ENCODE measurements around the gene LMTK3. TPM values are rescaled to one million over a fixed set of nuclear protein-coding genes. Genes with fewer than 3 reads are reported as not detected.

LMTK3 gene
- total and polyA plus RNA-seq, 2 of the 4 experiments (the other 2 are of a cell fraction), result 0.18 to 0.87 TPM

DNA sequence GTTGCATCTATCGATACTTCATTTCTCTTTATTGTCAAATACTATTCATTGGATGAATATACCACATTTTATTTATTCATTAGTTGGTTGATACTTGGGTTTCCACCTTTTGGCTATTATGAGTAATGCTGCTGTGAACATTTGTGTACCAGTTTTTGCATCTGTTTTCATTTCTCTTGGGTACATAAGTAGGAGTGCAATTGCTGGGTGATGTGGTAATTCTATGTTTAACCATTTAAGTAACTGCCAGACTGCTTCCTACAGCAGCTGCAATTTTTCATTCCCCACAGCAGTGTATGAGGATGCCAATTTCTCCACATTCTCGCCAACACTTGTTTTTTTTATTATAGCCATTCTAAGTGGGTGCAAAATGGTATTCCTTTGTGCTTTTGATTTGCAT, 53.6 kb downstream of the LMTK3 start:
- Histone ChIP-seq H3K4me1 (ENCODE audit: control insufficient read depth, insufficient read depth, low read length) (no peaks in the 10 kb centered on the region), H2AK5ac (ENCODE audit: low read depth, low read length) (no peak overlapping the region), H3K9ac (ENCODE audit: low read depth, low read length) (no peak overlapping the region), H2BK5ac (ENCODE audit: low read depth, low read length, poor library complexity, severe bottlenecking) (no peak overlapping the region), H3K4me3 (ENCODE audit: insufficient read depth, low read depth, low read length) (no peak overlapping the region), H3K9me3 (ENCODE audit: control insufficient read depth, insufficient read depth, low read length) (no peaks in the 10 kb centered on the region), H4K5ac (ENCODE audit: low read depth, low read length) (no peak overlapping the region), H2AFZ (replicated peaks; ENCODE audit: low read length, poor library complexity) (no peak overlapping the region), H3K27ac (ENCODE audit: insufficient read depth, low read length) (no peak overlapping the region), H3K4ac (ENCODE audit: low read depth, low read length) (no peak overlapping the region), H2BK20ac (ENCODE audit: low read depth, low read length) (no peak overlapping the region), H2AK9ac (replicated peaks; ENCODE audit: low read depth, low read length, poor library complexity) (no peak overlapping the region), H3K9me1 (ENCODE audit: insufficient read depth, low read length) (no peaks in the 10 kb centered on the region), H2BK120ac (ENCODE audit: low read depth, low read length) (no peak overlapping the region), H3K36me3 (ENCODE audit: control insufficient read depth, insufficient read depth, low read length) (peaks cover 32% of the 10 kb centered on the region), H3K27me3 (ENCODE audit: control insufficient read depth, insufficient read depth, low read length) (no peaks in the 10 kb centered on the region), H2BK15ac (ENCODE audit: low read depth, low read length) (no peak overlapping the region), H3K23ac (ENCODE audit: low read depth, low read length) (no peak overlapping the region), H3K18ac (ENCODE audit: low read depth, low read length) (no peak overlapping the region), H3K56ac (ENCODE audit: extremely low read depth, insufficient read depth, low read length) (no peak overlapping the region), H4K91ac (ENCODE audit: insufficient read depth, low read depth, low read length) (no peak overlapping the region), H4K8ac (ENCODE audit: low read depth in 2 of 2, low read length in 2 of 2) (no peak overlapping the region), H4K20me1 (ENCODE audit: insufficient read depth, low read length) (peaks cover 8% of the 10 kb centered on the region), H3K4me2 (ENCODE audit: low read depth, low read length) (no peak overlapping the region), H3K14ac (replicated peaks; ENCODE audit: low read depth, low read length) (no peak overlapping the region), H3K79me1 (ENCODE audit: low read depth in 1 of 2, low read length in 2 of 2) (peaks cover 7 to 20% of the 10 kb centered on the region in 2 experiments)
- no peak for TF ChIP-seq POLR2A (IDR thresholded peaks at IDR 0.05; ENCODE audit: low read depth, low read length)
- no peak for TF ChIP-seq RCOR1 (IDR thresholded peaks at IDR 0.05; ENCODE audit: insufficient replicate concordance, low read length)
- no peak for TF ChIP-seq FOS (IDR thresholded peaks at IDR 0.05; ENCODE audit: low read depth, low read length)
- no peak for TF ChIP-seq RAD21 (IDR thresholded peaks at IDR 0.05; ENCODE audit: low read length)
- no peak for TF ChIP-seq CEBPB (IDR thresholded peaks at IDR 0.05; ENCODE audit: low read depth, low read length)
- TF ChIP-seq RFX5 (IDR thresholded peaks at IDR 0.05; ENCODE audit: low read depth, low read length), result no peak
- DNase-seq (no peak), ATAC-seq (ENCODE audit: low read depth) (peak; percentile 48)
- intact Hi-C loops (cut with micrococcal nuclease) (no loop called here), dilution Hi-C loops (cut with HindIII; ENCODE audit: low sequenced_read_pairs, unreplicated experiment) (no loop called here), in situ Hi-C loops (cut with MboI; ENCODE audit: low sequenced_read_pairs) (no loop called here)
- POLR2A ChIA-PET (ENCODE audit: unreplicated experiment), result no interaction called here
- CTCF ChIA-PET, result interaction anchor here (0.5 kb wide), 1 partner anchor 184 kb away, joined by 4 read pairs; no protein-coding TSS in a partner anchor
- BruUV-seq (replicated peaks), result no TSS peak
- no CpG with 5 or more reads among the region's 2 CpGs for WGBS, 2 experiments (ENCODE audit: extremely low coverage in 2 of 2, insufficient read length in 1 of 2)

Data from IMR-90 (cell line).